GM12873 (cell line): ENCODE measurements around the gene GGPS1.

Source experiments
- CTCF ChIP-seq: IDR thresholded peaks from 2 replicates; pipeline ENCODE4 v1.5.1; 2012; ENCODE audit warnings: low read depth, mild to moderate bottlenecking, moderate library complexity, low read length, control low read depth; ENCODE audit not compliant: insufficient read depth; ENCODE audit errors: missing control alignments

The GGPS1 gene

DNA sequence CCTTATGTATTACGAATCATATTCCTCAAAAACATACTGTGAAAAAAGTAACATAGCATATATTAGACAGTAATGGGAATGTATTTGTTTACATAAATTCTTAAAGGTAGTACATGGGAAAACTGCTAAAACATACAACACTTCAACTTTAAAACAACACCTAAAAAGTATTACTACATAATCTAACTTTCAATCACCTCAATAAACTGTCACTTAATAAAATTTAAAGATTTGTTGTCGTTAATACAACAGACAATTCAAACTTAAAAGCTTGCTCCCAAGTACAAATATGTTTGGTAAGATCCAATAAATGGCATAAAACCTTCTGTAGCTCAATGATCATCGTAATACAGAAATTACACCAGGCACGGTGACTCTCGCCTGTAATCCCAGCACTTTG, 4.1 kb upstream of the GGPS1 start:
- TF ChIP-seq CTCF, result no peak

GRCh38 chr1:235325139-235325538, 3.2 kb upstream of the GGPS1 start:
- no peak for TF ChIP-seq CTCF

GRCh38 chr1:235325854-235326253, 2.5 kb upstream of the GGPS1 start:
- TF ChIP-seq CTCF, result no peak

- TF ChIP-seq CTCF, result no peak
Observed at GRCh38 chr1:235326719-235327558, 1.4 kb upstream of the GGPS1 start.

DNA sequence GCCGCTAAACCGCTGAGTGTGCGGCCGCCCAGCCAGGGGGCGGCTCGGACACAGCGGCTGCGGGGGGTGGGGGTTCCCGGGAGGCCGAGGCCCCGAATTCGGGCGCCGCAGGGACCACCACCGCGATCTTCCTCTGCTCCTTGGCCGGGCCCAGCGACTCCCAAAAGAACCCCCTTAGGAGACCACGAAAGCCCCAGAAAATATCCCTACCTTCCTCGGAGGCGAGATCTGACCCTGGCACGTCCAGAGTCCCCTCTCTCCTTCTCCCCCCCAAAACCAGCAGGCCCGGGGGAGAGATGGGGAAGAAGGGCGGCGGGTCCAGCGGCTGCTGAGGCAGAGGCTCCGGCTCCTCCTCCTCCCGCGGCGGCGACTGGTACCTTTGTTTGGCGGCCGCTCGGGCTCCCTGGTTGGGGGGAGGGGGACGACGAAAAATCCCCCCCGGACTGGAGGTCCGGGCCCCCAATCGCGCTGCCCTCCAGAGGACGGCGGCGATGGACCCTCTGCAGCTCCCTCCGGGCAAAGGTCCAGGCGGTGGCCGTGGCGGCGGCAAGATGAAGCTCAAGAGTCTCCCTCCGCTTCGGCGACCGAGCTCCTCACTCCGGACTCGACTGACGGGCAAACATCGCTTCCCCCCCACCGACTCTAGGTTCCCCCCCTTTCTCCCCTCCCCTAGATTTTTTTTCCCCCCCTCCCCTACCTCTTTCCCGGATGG, 655 bp upstream of the GGPS1 start, which contains the start of gene ARID4B:
Gene ARID4B, minus strand, starts transcription at position 621 of the 712 bp plus-strand sequence. CDS start 1,260 bp downstream, outside the sequence.
- no peak for TF ChIP-seq CTCF

DNA sequence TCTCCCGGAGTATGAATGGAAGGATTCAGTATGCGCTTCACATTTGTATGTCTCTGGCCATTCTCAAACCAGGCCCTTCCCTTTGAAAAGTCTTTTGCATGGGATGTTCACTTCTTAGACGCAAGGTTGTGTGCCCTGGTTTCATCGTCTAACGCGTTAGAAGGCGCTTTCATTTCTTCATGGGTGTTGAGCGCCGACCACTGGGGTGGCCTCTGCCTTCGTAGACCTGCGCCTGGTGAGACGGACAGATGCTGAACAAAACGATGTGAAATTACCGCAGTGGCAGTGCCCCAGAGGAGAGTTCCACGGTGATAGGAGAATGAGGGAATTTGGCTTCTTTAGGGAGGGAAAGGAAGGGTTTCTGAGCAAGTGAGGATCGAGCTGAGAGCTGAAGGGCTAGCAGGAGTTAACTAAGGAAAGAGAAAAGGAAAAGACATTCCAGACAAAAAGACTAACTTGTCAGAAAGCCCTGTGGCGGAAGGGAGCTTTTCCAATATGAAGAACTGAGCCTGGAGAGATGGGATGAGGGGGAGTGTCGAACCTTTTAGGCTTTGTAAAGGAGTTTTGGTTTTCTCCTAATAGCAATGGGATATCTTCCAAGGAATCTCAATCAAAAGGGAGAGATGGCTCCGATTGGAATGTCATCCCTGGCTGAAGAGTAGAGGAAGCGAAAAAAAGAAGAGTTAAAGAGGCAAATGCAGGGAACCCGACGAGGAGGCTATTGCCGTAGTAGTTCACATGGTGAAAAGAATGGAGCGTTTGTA, 951 bp downstream of the GGPS1 start:
- TF ChIP-seq CTCF, result no peak

GRCh38 chr1:235330918-235331285, 2.5 kb downstream of the GGPS1 start:
- TF ChIP-seq CTCF, result no peak
